Measurements from ENCODE around the gene SLC18A2. TPM values are rescaled to one million over a fixed set of nuclear protein-coding genes. Genes with fewer than 3 reads are reported as not detected.
"Not testable (repeated sequence)": the region's sequence is repeated elsewhere in the genome, so short reads cannot be mapped to it uniquely, and the experiment has no call there.

The SLC18A2 gene
- polyA plus RNA-seq, 3 donors = 0.14 TPM; not detected in 2

DNA sequence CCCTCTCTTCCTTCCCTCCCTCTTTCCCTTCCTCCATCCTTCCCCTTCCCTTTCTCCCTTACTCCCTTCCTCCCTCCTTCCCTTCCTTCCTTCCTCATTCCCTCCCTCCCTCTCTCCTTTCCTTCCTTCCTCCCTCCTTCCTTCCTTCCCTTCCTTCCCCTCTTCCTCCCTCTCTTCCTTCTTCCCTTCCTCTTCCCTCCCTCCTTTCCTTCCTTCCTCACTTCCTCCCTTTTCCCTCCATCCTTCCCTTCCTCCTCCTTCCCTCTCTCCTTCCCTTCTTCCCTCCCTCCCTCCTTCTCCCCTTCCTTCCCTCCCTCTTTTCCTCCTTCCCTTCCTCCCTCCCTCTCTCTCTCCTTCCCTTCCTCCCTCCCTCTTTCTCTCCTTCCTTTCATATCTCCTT is 12.7 kb upstream of the SLC18A2 start:
- Mint-ChIP-seq H3K4me3 (no peak overlapping the region), H3K27ac (no peak overlapping the region), H3K4me1 (peaks cover 2% of the 10 kb centered on the region), H3K36me3 (no peaks in the 10 kb centered on the region), H3K27me3 (ENCODE audit: low read depth in 3 of 3) (peaks cover 12 to 17% (median 16%) of the 10 kb centered on the region in 3 donors), H3K9me3 (peaks cover 0 to 5% (median 0%) of the 10 kb centered on the region in 7 donors)
- H3K4me3 ChIP-seq (replicated peaks in 1 of 3; ENCODE audit: low read depth in 2 of 3, low read length in 3 of 3) = no peak overlapping the region
- H2AFZ ChIP-seq (ENCODE audit: insufficient read depth, low read depth, low read length, poor library complexity, severe bottlenecking) = no peak overlapping the region
- no peaks in the 10 kb centered on the region for H3K4me1 ChIP-seq (ENCODE audit: control insufficient read depth in 1 of 2, insufficient read depth in 2 of 2, low read length in 2 of 2)
- H3K4me2 ChIP-seq (replicated peaks; ENCODE audit: extremely low read depth, low read length, poor library complexity, severe bottlenecking) = no peak overlapping the region
- DNase-seq = no peak
- no peaks in the 10 kb centered on the region for H3K9me3 ChIP-seq (replicated peaks in 1 of 2; ENCODE audit: control insufficient read depth in 1 of 2, insufficient read depth in 1 of 2, low read length in 2 of 2)
- no peak overlapping the region for H3K9ac ChIP-seq (ENCODE audit: insufficient read depth, low read length, poor library complexity, severe bottlenecking)
- H4K20me1 ChIP-seq (ENCODE audit: insufficient read depth, low read length) = no peaks in the 10 kb centered on the region
- no peak overlapping the region for H3K27ac ChIP-seq (ENCODE audit: low read depth in 1 of 2, low read length in 2 of 2)
- no peaks in the 10 kb centered on the region for H3K36me3 ChIP-seq (replicated peaks in 1 of 2; ENCODE audit: control insufficient read depth in 1 of 2, insufficient read depth in 2 of 2, low read length in 2 of 2)
- no peaks in the 10 kb centered on the region for H3K79me2 ChIP-seq (ENCODE audit: insufficient read depth, low read length)
- intact Hi-C loops (cut with micrococcal nuclease) = loop anchor here in 1 of 2 donors (10.0 kb wide), 1 partner anchor 97 kb away; no protein-coding TSS in a partner anchor
- no peaks in the 10 kb centered on the region for H3K27me3 ChIP-seq (ENCODE audit: control insufficient read depth in 2 of 2, insufficient read depth in 2 of 2, low read length in 2 of 2)
- TF ChIP-seq, protein P1, sequence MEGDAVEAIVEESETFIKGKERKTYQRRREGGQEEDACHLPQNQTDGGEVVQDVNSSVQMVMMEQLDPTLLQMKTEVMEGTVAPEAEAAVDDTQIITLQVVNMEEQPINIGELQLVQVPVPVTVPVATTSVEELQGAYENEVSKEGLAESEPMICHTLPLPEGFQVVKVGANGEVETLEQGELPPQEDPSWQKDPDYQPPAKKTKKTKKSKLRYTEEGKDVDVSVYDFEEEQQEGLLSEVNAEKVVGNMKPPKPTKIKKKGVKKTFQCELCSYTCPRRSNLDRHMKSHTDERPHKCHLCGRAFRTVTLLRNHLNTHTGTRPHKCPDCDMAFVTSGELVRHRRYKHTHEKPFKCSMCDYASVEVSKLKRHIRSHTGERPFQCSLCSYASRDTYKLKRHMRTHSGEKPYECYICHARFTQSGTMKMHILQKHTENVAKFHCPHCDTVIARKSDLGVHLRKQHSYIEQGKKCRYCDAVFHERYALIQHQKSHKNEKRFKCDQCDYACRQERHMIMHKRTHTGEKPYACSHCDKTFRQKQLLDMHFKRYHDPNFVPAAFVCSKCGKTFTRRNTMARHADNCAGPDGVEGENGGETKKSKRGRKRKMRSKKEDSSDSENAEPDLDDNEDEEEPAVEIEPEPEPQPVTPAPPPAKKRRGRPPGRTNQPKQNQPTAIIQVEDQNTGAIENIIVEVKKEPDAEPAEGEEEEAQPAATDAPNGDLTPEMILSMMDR (IDR thresholded peaks at IDR 0.05) = no peak

DNA sequence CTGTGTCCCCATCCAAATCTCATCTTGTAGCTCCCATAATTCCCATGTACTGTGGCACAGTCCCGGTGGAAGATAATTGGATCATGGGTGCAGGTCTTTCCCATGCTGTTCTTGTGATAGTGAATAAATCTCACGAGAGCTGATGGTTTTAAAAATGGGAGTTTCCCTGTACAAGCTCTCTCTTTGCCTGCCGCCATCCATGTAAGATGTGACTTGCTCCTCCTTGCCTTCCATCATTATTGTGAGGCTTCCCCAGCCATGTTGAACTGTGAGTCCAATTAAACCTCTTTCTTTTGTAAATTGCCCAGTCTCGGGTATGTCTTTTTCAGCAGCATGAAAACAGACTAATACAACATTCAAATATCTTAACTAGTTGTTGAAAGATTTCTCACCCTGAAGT is 10.8 kb upstream of the SLC18A2 start:
- intact Hi-C loops (cut with micrococcal nuclease); H3K79me2 ChIP-seq (ENCODE audit: insufficient read depth, low read length); H3K27me3 ChIP-seq (ENCODE audit: control insufficient read depth in 2 of 2, insufficient read depth in 2 of 2, low read length in 2 of 2); H3K4me2 ChIP-seq (replicated peaks; ENCODE audit: extremely low read depth, low read length, poor library complexity, severe bottlenecking); H3K9ac ChIP-seq (ENCODE audit: insufficient read depth, low read length, poor library complexity, severe bottlenecking); H3K4me1 Mint-ChIP-seq; H3K4me3 ChIP-seq (replicated peaks in 1 of 3; ENCODE audit: low read depth in 2 of 3, low read length in 3 of 3); H3K27ac Mint-ChIP-seq; DNase-seq; H4K20me1 ChIP-seq (ENCODE audit: insufficient read depth, low read length); H3K9me3 ChIP-seq (replicated peaks in 1 of 2; ENCODE audit: control insufficient read depth in 1 of 2, insufficient read depth in 1 of 2, low read length in 2 of 2); H3K36me3 ChIP-seq (replicated peaks in 1 of 2; ENCODE audit: control insufficient read depth in 1 of 2, insufficient read depth in 2 of 2, low read length in 2 of 2); H3K4me1 ChIP-seq (ENCODE audit: control insufficient read depth in 1 of 2, insufficient read depth in 2 of 2, low read length in 2 of 2); H3K36me3 Mint-ChIP-seq; H2AFZ ChIP-seq (ENCODE audit: insufficient read depth, low read depth, low read length, poor library complexity, severe bottlenecking); H3K4me3 Mint-ChIP-seq; H3K9me3 Mint-ChIP-seq; H3K27ac ChIP-seq (ENCODE audit: low read depth in 1 of 2, low read length in 2 of 2): not testable (repeated sequence)
- peaks cover 10 to 20% (median 14%) of the 10 kb centered on the region in 3 donors for H3K27me3 Mint-ChIP-seq (ENCODE audit: low read depth in 3 of 3)
- WGBS (ENCODE audit: insufficient coverage) = 82% methylated on average over 2 of the region's 4 CpGs
